ENCODE results near the gene PTPRA.
"Not testable (repeated sequence)": the region's sequence is repeated elsewhere in the genome, so short reads cannot be mapped to it uniquely, and the experiment has no call there.

Gene PTPRA

DNA sequence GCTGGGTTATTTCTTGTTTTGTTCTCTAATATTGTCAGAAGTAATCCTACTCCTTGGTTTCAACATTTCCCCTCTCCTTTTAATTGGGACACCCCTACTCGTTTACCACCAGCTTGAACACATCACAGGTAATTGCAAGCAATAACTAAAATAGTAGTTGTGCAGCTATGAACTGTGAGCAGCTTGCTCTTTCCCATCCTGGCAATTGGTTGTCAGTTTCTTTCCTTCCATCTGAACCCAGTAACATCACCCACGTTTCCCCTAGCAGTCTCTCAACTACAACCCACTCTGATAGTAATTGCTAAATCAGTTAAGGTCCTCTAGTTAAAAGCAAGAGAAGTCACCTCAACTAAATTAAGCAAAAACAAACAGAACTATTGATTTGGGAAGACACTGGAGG is 122.5 kb downstream of the PTPRA start:
- H3K4me1 Mint-ChIP-seq, result peaks cover 0 to 2% of the 10 kb centered on the region in 2 donors
- ATAC-seq (replicated peaks) (no peak), DNase-seq (no peak)
- no peaks in the 10 kb centered on the region for H3K9me3 Mint-ChIP-seq
- H3K36me3 Mint-ChIP-seq, result peaks cover 31 to 32% of the 10 kb centered on the region in 2 donors
- H3K27me3 Mint-ChIP-seq, result no peaks in the 10 kb centered on the region
- H3K4me3 Mint-ChIP-seq, result no peak overlapping the region
- no peak overlapping the region for H3K27ac Mint-ChIP-seq

DNA sequence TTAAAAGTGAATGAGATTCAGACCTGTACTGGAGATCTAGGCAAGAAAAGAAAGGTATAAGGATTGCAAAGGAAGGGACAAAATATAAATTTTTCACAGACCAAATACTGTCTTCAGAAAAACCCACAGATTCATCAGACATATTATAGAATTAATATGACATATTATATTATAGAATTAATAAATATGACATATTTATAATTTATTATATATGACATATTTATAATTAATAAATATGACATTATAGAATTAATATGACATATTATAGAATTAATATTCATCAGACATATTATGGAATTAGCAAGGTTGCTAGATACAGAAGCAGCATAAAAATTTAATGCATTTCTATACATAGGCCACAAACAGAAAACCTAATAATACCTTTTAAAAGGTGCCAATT is 125.4 kb downstream of the PTPRA start:
- H3K36me3 Mint-ChIP-seq, result peaks cover 26 to 34% of the 10 kb centered on the region in 2 donors

DNA sequence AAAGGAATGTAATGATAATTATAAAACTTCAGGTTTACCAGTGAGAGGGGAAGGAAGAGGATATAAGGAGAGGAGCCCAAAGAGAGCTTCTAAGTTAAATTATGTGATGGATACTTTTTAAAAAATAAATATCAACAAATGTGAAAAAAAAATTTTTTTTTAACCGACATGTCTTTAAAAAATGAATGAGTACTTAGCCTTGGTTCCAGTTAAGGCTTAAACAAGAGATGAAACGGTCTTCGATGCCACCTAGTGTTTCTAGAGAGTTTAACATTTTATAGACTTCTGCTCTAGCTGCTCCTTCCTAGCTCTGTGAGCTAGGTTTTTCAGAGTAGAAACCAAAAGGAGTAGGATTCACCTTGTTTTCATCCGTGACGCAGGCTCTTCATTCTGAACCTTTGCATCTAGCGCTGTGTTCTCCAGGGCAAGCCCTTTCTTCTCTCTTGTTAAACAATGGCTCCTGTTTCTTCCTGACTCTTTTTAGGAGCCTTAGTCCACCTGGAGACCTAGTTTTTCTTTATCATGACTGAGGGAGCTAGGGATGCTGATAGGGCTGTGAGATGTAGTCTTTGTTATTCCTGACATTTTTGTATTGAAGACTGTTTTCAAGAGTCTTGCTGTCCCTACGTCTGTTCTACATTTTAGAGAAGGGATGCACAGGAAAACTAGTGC is 127.7 kb downstream of the PTPRA start:
- peak; percentile 58 to 88 for ATAC-seq (replicated peaks)

More for the DNA sequence above, 125.4 kb downstream of the PTPRA start:
- H3K27ac Mint-ChIP-seq, result no peak overlapping the region
- no peaks in the 10 kb centered on the region for H3K27me3 Mint-ChIP-seq
- ATAC-seq (replicated peaks) (no peak), DNase-seq (no peak)
- H3K4me3 Mint-ChIP-seq, result no peak overlapping the region
- H3K9me3 Mint-ChIP-seq, result no peaks in the 10 kb centered on the region
- peaks cover 0 to 2% of the 10 kb centered on the region in 2 donors for H3K4me1 Mint-ChIP-seq

DNA sequence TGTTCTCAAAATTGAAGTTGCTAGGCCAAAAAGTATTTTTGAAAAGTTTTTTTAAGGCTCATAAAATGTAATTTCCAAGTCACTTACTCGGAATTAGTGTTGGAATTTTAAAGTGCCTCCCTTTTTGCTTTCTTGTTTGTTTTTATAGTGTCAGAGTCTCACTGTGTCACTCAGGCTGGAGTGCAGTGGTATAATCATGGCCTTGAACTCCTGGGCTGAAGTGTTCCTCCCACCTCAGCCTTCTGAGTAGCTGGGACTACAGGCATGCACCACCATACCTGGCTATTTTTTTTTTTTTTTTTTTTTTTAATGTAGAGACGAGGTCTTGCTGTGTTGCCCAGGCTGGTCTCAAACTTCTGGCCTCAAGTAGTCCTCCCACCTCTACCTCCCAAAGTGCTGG is 130.1 kb downstream of the PTPRA start:
- ATAC-seq (replicated peaks) (no peak), DNase-seq (no peak)
- Mint-ChIP-seq H3K9me3 (no peaks in the 10 kb centered on the region), H3K36me3 (peaks cover 24 to 31% of the 10 kb centered on the region in 2 donors), H3K4me3 (no peak overlapping the region), H3K27me3 (no peaks in the 10 kb centered on the region), H3K27ac (no peak overlapping the region), H3K4me1 (no peaks in the 10 kb centered on the region)

More for the DNA sequence above, 127.7 kb downstream of the PTPRA start:
- DNase-seq, result no peak
- no peaks in the 10 kb centered on the region for H3K27me3 Mint-ChIP-seq
- no peaks in the 10 kb centered on the region for H3K4me1 Mint-ChIP-seq
- H3K4me3 Mint-ChIP-seq, result no peak overlapping the region
- H3K27ac Mint-ChIP-seq, result no peak overlapping the region
- no peaks in the 10 kb centered on the region for H3K9me3 Mint-ChIP-seq
- H3K36me3 Mint-ChIP-seq, result peaks cover 18 to 24% of the 10 kb centered on the region in 2 donors

DNA sequence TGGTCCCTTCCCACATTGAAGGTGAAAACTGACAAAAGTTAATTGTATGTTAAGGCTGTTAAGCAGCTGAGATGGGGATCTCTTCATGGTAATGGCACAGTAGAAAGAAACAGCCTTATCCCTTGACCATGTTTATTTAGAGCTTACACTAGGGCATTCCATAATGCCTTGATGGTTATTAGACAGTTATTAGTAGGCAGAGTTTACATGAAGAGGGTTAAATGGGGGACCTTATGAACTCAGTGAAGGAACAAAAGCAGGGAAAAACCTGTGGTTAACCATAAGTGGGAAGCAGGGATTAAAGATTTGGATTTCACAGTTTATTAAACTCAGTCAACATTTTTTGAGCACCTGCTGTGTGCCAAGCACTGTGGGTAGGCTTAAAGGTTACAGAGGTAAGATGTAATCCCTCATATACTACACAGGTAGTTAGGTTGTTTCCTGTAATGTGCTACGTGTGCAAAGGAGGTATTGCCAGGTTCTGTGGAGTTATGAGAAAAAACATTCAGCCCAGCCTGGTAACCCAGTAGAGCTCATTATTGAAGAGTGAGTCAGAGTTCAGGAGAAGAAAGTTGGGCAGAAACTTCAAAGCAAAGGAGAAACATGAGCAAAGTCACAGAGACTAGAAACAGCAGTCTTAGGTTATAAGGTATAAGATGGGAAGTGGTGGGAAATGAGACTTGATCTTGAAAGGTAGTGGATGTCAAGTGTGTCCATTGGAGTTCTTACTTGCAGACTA is 137.9 kb downstream of the PTPRA start:
- Mint-ChIP-seq H3K4me3 (no peak overlapping the region), H3K27me3 (no peaks in the 10 kb centered on the region), H3K36me3 (peaks cover 29 to 57% of the 10 kb centered on the region in 2 donors), H3K9me3 (no peaks in the 10 kb centered on the region), H3K27ac (no peak overlapping the region), H3K4me1 (no peaks in the 10 kb centered on the region)
- DNase-seq (no peak), ATAC-seq (replicated peaks) (no peak)

DNA sequence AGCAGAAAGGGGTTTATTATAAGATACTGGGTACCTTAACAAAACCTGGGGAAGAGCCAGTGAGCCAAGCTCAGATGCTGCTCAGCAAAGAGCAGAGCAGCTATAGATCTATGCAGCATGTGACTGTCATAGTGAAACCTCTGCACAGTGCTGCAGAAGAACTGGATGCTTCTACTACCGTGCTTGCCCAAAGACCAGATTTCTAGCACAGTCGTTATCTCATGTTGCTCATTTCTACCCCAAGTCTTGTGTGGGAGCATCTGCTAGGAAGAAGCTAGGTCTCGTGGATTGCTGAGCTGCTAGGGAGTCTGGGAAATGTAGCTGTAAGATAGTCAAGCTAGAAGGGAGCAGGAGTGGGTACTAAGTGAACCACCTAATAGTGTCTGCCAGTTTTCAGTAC is 138.5 kb downstream of the PTPRA start:
- H3K9me3 Mint-ChIP-seq, result no peaks in the 10 kb centered on the region
- DNase-seq (no peak), ATAC-seq (replicated peaks) (no peak)
- no peak overlapping the region for H3K4me3 Mint-ChIP-seq
- no peaks in the 10 kb centered on the region for H3K4me1 Mint-ChIP-seq
- H3K27me3 Mint-ChIP-seq, result no peaks in the 10 kb centered on the region
- H3K36me3 Mint-ChIP-seq, result peaks cover 30 to 57% of the 10 kb centered on the region in 2 donors
- no peak overlapping the region for H3K27ac Mint-ChIP-seq

DNA sequence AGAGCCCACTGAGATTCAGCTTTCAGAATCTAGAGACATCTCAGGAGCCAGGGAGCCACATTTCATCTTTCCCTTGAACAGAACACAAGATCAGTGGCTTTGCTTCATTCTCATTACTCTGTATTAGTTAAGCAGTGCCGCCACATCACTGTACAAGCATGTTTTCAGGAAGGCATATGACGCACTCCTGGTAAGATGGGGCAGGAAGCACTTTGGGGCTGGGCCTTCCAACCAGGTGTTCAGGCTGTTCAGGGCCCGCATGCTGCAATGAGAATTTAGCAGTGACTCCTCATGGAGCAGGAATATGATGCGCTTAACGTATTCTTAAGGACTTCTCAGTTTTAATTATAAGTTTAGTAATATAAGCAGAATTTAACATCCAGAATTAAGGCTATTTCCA is 140.5 kb downstream of the PTPRA start:
- no peak overlapping the region for H3K4me3 Mint-ChIP-seq
- no peaks in the 10 kb centered on the region for H3K9me3 Mint-ChIP-seq
- ATAC-seq (replicated peaks) (no peak), DNase-seq (no peak)
- H3K4me1 Mint-ChIP-seq, result no peaks in the 10 kb centered on the region
- no peaks in the 10 kb centered on the region for H3K27me3 Mint-ChIP-seq
- H3K36me3 Mint-ChIP-seq, result peaks cover 33 to 54% of the 10 kb centered on the region in 2 donors
- no peak overlapping the region for H3K27ac Mint-ChIP-seq

DNA sequence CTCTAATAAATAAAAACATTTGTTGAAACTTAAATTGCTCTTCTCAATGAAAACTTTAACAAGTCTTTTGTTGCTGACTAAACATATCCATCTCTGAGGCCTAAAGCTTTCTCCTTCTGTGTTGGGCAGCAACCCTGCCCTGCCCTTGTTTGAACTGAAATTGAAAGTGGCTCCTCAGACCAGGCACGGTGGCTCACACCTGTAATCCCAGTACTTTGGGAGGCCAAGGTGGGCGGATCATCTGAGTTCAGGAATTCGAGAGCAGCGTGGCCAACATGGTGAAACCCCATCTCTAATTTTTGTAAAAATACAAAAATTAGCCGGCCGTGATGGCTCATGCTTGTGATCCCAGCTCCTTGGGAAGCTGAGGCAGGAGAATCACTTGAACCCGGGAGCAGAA is 140.9 kb downstream of the PTPRA start:
- H3K4me1 Mint-ChIP-seq, result no peaks in the 10 kb centered on the region
- H3K4me3 Mint-ChIP-seq, result no peak overlapping the region
- H3K27ac Mint-ChIP-seq, result no peak overlapping the region
- no peak for ATAC-seq (replicated peaks)
- no peaks in the 10 kb centered on the region for H3K27me3 Mint-ChIP-seq
- peaks cover 29 to 50% of the 10 kb centered on the region in 2 donors for H3K36me3 Mint-ChIP-seq
- DNase-seq, result no peak
- no peaks in the 10 kb centered on the region for H3K9me3 Mint-ChIP-seq

DNA sequence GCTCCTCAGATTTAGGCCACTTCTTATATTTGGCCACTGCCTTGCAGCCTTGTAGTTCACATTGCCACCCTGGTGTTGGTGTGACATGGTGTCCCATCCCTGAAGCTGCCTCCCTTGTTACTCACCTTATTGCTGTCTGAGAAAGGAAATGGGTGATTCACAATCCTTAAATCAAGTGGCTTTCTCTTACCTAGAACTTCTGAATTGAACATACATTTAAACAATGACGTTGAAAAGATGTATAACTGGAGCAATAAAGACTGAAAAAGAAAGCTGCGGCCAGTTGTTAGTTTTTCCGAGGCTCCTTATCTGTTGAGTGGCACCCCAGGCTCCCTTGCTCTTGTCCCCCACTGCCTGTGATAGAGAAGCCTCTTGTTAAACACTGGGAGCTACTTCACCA is 141.4 kb downstream of the PTPRA start:
- peak overlapping the region; percentile 62 for H3K27ac Mint-ChIP-seq
- H3K4me3 Mint-ChIP-seq, result no peak overlapping the region
- no peaks in the 10 kb centered on the region for H3K9me3 Mint-ChIP-seq
- no peaks in the 10 kb centered on the region for H3K27me3 Mint-ChIP-seq
- H3K36me3 Mint-ChIP-seq, result peaks cover 25 to 48% of the 10 kb centered on the region in 2 donors
- H3K4me1 Mint-ChIP-seq, result no peaks in the 10 kb centered on the region
- ATAC-seq (replicated peaks) (no peak), DNase-seq (no peak)

DNA sequence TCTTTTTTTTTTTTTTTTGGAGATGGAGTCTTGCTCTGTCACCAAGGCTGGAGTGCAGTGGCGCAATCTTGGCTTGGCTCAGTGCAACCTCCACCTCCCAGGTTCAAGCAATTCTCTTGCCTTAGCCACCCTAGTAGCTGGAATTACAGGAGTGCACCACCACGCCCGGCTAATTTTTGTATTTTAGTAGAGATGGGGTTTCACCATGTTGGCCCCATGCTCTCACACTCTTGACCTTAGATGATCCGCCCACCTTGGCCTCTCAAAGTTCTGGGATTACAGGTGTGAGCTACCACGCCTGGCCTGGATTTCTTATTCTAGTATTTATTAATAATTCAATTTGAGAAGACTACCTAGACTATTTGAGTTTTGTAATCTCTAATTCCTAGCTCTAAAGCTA is 142.0 kb downstream of the PTPRA start:
- not testable (repeated sequence) for H3K4me3 Mint-ChIP-seq; H3K4me1 Mint-ChIP-seq; H3K27me3 Mint-ChIP-seq; H3K9me3 Mint-ChIP-seq; DNase-seq; ATAC-seq (replicated peaks)
- peaks cover 26 to 46% of the 10 kb centered on the region in 2 donors for H3K36me3 Mint-ChIP-seq
- peak overlapping the region; percentile 62 for H3K27ac Mint-ChIP-seq

DNA sequence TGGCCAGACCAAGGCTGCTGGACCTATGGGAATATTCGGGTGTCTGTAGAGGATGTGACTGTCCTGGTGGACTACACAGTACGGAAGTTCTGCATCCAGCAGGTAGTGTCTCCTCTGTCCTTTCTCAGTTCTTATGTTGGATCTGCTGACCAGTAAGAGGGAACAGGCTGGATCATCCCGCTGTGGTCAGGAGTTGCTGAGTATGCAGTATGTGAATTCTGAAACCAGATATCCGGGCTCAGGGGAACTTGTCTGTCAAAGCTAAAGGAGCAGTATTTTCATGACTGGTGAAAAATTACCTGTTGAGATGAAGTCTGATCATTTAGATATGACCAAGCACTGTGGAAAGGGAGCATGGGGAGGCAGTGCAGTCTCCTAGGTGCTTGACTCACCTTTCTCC is 148.0 kb downstream of the PTPRA start:
- Mint-ChIP-seq H3K4me3 (no peak overlapping the region), H3K4me1 (peaks cover 12 to 17% of the 10 kb centered on the region in 2 donors), H3K27me3 (no peaks in the 10 kb centered on the region), H3K36me3 (peaks cover 53 to 66% of the 10 kb centered on the region in 2 donors), H3K27ac (peak overlapping the region; percentile 70), H3K9me3 (no peaks in the 10 kb centered on the region)
- ATAC-seq (replicated peaks), result peak; percentile 23 to 33
- DNase-seq, result no peak

DNA sequence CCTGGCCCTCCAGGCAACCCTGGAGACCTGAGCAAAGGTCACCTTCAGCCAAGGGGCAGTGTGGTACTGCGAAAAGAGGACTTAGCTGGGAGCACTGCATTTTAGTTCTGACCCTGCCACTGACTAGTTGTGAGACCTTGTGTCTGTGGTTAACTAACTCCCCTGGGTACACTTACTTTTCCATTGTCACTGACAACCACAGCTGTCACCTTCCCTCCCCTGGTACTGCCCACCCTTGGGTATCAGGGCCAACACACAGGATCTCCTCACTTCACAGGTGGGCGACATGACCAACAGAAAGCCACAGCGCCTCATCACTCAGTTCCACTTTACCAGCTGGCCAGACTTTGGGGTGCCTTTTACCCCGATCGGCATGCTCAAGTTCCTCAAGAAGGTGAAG is 148.5 kb downstream of the PTPRA start:
- H3K27me3 Mint-ChIP-seq, result no peaks in the 10 kb centered on the region
- DNase-seq (no peak), ATAC-seq (replicated peaks) (peak; percentile 78 to 87)
- H3K36me3 Mint-ChIP-seq, result peaks cover 55 to 68% of the 10 kb centered on the region in 2 donors
- H3K9me3 Mint-ChIP-seq, result no peaks in the 10 kb centered on the region
- peak overlapping the region; percentile 70 for H3K27ac Mint-ChIP-seq
- H3K4me3 Mint-ChIP-seq, result no peak overlapping the region
- peaks cover 12 to 17% of the 10 kb centered on the region in 2 donors for H3K4me1 Mint-ChIP-seq

DNA sequence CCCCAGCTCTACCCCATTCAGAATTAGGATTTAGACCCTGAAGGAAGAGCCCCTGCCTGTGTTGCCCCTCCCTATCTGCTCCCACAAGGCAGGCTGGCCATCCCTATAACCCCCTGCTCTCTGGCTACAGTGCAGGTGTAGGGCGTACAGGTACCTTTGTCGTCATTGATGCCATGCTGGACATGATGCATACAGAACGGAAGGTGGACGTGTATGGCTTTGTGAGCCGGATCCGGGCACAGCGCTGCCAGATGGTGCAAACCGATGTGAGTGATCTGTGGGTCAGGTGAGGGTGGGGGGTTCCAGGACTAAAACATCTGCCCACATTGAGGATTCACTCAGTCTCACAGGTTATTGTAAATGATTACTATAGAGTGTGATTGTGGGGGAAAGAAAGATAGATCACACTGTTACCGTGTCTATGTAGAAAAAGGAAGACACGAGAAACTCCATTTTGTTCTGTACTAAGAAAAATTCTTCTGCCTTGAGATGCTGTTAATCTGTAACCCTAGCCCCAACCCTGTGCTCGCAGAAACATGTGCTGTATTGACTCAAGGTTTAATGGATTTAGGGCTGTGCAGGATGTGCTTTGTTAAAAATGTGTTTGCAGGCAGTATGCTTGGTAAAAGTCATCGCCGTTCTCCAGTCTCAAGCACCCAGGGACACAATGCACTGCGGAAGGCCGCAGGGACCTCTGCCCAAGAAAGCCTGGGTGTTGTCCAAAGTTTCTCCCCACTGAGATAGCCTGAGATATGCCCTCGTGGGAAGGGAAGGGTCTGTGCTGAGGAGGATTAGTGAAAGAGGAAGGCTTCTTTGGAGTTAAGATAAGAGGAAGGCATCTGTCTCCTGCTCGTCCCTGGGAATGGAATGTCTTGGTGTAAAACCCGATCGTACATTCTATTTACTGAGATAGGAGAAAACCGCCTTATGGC is 149.5 kb downstream of the PTPRA start:
- H3K4me1 Mint-ChIP-seq, result peaks cover 15 to 17% of the 10 kb centered on the region in 2 donors
- not testable (repeated sequence) for H3K27ac Mint-ChIP-seq; H3K9me3 Mint-ChIP-seq; DNase-seq; H3K4me3 Mint-ChIP-seq; H3K27me3 Mint-ChIP-seq; ATAC-seq (replicated peaks)
- peaks cover 52 to 67% of the 10 kb centered on the region in 2 donors for H3K36me3 Mint-ChIP-seq

DNA sequence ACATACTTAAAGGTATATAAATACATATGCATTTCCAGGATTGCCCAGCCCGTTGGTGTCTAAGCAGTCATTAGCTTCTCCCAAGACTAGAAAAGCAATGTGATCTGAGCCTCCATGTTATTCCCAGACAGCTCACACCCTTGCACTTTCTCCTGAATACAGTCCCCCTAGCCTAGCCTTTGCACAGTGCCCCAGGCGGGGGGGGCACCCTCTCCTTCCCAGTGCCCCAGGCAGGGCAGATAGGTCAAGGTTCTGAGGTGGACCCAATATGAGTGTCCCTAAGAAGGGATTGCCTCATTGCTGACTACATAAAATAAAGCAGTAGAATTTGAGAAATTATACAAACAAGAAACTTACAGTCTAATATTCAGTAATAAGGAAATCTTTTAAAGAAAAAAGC is 154.7 kb downstream of the PTPRA start:
- no peaks in the 10 kb centered on the region for H3K9me3 Mint-ChIP-seq
- ATAC-seq (replicated peaks), result no peak
- H3K4me3 Mint-ChIP-seq, result no peak overlapping the region
- peaks cover 0 to 5% of the 10 kb centered on the region in 2 donors for H3K4me1 Mint-ChIP-seq
- DNase-seq, result no peak
- H3K27me3 Mint-ChIP-seq, result no peaks in the 10 kb centered on the region
- H3K36me3 Mint-ChIP-seq, result peaks cover 36 to 51% of the 10 kb centered on the region in 2 donors
- no peak overlapping the region for H3K27ac Mint-ChIP-seq

Measured in stimulated activated naive B cell treated with anti-CD40 and anti-IgM and Interleukin-4, amounts not matched to agents 10 μg/mL and 1 μg/mL and 100 μg/mL, for 72 hours (primary cell).